GM18909 (cell line): ENCODE results near the gene LEMD3.
A peak's percentile ranks its signal among the peaks of the same experiment; 100 is the strongest.
"Not testable (repeated sequence)": the region's sequence is repeated elsewhere in the genome, so short reads cannot be mapped to it uniquely, and the experiment has no call there.

Experiments used
- ATAC-seq: cut with Tn5 transposase; IDR thresholded peaks from one replicate; pipeline ENCODE4 v1.9.1; 2021; ENCODE audit warnings: mild to moderate bottlenecking; ENCODE audit not compliant: unreplicated experiment, poor library complexity

LEMD3 gene

GRCh38 chr12:65276916-65277530, 107.6 kb downstream of the LEMD3 start:
- no peak for ATAC-seq

DNA sequence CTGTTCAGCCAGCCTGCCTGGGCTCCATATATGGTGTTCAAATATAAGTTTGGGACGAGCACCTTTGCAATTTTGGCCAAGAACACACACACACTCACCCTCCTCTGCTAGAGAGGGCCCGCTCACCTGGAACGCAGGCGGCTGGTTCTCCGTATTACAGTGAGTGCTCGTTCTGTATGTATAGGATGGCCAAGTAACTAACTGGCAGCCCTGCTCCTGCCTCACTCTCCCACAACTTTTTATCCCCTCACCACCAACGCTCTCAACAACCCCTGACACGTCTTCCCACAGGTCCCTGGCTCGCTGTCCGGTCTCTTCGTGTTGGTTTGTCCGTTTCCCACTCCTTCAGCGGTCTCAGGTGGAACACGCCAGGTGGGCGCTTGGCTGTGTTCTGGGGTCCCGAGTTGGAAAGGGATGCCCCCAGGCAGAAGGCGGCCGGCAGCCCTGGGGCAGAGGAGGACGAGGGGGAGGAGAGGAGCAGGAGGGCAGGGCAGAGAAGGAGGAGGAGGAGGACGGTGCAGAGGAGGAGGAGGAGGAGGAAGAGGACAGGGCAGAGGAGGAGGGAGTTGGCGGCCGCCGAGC, 108.7 kb downstream of the LEMD3 start:
- ATAC-seq: no peak

DNA sequence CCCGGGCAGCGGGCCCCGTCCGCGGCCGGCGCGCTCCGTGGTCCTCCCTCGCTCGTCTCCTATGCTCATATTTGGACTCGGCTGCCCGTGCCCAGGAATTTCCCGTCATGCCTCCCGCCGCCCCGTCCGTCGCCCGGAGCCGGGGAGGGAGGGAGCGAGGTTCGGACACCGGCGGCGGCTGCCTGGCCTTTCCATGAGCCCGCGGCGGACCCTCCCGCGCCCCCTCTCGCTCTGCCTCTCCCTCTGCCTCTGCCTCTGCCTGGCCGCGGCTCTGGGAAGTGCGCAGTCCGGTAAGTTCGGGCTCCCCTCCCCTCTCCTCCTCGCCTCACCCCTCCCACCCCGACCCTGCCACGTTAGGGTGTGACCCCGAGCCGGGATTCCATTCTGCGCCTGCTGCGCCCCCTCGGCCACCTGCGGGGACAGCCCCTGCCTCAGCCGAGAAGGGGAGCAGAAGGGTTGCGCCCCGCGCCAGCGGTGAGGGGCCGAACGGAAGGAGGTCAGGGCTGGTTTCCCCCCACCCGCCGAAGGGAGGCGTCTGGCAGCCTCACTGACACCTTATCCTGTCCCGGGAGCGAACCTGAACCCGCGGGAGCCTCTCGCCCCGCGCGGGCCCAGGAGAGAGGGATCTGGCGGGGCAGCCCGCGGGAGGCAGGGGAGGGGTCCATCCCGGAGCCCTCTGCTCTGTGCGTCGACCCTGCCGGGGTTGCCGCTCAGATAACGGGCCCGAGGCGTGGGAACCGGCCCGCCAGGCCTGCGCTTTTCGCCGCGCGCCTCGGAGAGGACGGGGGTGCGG, 109.4 kb downstream of the LEMD3 start, which contains the start of gene MSRB3:
Gene MSRB3, plus strand, starts transcription at position 108 of the 793 bp plus-strand sequence. CDS start 29,897 bp downstream, outside the sequence.
- ATAC-seq: peak; percentile 72

DNA sequence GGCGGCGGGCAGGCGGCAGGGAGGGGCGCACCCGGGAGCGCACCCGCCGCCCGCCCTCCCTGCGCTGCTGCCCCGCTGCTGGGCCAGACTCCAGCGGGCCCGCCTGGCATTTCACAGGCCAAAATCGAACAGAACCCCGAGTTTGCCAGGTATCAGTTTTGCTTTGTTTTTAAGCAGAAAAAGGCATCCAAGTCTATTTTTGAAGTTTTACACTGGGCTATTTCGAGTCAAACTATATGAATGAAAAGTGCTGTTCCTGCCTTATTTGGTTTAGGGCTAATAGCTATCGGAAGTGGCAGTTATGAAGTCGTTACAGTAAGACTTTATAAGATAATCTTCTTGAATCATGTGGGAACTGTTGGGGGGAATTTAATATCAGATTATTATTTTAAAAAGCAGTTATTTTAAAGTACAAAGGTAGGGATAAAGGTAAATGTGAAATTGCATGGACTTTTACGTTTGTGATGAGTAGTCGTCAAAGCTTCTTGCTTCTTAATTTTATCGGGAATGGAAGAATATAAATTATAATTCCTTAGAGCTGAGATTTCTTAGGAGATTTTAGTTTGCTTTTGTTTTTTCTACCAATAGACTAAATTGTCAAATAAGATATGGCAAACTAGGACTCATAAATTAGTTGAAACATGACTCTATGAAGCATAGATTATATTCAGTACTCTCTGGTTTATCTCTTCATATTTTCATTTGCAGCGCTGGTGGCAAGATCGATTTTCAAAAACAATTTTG, 110.2 kb downstream of the LEMD3 start:
- no peak for ATAC-seq

- ATAC-seq: no peak
These were observed 110.9 kb downstream of the LEMD3 start for GRCh38 chr12:65280306-65280705.

DNA sequence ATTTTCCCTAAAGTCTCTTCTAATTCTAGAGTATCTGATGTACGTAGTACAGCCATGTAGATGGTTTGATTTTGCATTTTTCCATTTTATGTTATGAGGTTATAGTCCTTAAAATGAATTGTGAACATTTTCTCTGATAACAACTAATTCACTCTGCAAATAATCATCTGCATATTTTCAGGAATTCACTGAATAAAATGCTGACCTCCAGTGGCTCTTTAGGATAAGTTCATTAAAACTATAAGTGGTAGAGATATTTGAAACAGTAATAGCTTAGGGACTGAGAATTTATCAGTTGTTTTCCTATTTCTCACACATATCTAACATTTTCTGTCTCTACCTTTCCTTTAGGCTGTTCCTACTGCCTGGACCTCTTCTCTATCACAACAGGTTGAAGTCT, 113.5 kb downstream of the LEMD3 start:
- ATAC-seq: no peak

GRCh38 chr12:65285532-65285931, 116.1 kb downstream of the LEMD3 start:
- not testable (repeated sequence) for ATAC-seq

DNA sequence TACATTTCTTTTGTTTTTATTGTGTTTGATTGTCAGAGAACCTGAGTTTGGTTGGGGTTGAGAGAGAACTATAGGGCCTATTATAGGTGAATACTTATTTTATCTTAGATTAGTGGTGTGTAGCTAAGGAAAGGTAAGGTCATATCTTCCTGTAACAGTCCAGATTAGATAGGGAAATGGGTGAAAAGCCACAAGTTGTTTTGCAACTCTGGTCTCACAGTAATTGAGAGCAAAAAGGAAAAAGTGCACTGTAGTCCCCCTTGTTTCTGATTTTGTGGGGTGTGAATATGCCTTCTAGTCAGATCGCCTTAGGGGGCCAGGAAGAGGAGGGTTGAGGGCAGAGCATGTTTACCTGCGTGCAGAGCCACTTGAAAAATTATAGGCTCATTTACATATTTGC, 118.0 kb downstream of the LEMD3 start:
- ATAC-seq: no peak

DNA sequence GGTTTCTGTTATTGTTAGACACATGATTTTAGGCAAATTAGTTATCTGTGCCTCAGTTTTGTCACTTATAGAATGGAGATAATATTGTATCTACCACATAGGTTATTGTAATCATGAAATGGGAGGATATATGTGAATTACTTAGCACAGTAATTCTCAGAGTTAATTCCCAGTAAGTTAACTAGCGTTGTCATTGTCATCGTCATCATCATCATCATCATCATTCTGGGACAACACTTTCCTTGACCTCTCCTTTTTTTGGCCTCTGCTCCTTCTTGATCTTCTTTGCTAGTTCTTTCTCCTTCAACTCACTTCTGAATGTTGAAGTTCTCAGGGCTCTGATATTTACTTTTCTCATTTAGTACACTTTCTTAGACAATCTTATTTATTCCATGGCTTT, 122.9 kb downstream of the LEMD3 start:
- ATAC-seq: no peak

- ATAC-seq: no peak
These were observed 124.4 kb downstream of the LEMD3 start for GRCh38 chr12:65293735-65294134.

GRCh38 chr12:65294641-65295262, 125.4 kb downstream of the LEMD3 start:
- ATAC-seq: no peak

GRCh38 chr12:65296508-65297265, 127.3 kb downstream of the LEMD3 start:
- ATAC-seq: no peak
